Brain pericyte (primary cell): ENCODE results near the gene SLC24A5.

Source experiments
- DNase-seq: peaks from one replicate; pipeline ENCODE4 v3.0.0-alpha.2; 2012; ENCODE audit warnings: low read depth, low spot score

Gene SLC24A5

DNA sequence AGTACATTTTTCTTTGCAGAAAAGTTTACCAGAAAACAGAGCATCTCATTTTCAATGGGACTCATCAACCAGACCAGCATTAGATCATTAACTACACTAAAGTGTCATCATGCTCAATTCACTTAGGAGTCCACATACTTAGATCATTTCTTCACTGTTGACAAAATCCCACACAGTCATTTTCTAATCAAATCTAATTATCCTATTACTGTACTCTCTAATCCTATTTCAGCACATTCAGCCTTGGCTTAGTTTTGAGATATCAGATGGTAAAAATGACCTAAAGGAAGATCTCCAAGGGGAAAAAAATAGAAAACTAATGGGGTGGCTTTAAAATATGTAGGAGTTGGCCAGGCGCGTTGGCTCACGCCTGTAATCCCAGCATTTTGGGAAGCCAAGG is 65.5 kb downstream of the SLC24A5 start:
- DNase-seq = no peak

DNA sequence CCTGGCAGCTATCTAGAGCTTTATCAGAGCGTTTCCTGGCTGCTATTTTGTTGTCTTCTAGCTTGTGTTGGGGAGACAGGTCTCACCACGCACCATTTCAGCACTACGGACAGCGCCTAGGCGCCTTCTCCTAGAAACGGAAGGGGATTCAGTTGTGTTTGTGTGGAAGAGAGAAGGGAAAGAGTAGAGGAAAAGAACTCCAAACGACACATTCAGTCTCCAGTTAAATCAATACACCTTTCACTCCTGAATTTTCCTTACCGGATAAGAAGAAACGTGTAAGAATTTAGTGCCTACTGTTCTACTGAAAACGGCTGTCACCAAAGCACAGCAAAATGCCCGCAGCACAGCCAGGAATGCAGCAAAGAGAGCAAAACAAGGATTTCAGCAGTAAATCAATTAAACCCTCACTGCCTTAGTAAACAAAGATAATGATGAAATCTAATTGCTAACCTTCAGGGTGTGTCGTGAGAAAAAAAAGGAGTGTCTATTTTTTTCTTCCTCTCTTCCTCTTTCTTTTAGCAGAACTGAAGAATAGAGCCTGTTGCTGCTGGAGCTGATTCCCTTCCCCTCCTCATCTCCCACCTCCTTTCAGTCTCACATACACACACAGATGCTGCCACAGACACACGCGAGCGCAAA is 70.3 kb downstream of the SLC24A5 start:
- DNase-seq = peak; percentile 34

DNA sequence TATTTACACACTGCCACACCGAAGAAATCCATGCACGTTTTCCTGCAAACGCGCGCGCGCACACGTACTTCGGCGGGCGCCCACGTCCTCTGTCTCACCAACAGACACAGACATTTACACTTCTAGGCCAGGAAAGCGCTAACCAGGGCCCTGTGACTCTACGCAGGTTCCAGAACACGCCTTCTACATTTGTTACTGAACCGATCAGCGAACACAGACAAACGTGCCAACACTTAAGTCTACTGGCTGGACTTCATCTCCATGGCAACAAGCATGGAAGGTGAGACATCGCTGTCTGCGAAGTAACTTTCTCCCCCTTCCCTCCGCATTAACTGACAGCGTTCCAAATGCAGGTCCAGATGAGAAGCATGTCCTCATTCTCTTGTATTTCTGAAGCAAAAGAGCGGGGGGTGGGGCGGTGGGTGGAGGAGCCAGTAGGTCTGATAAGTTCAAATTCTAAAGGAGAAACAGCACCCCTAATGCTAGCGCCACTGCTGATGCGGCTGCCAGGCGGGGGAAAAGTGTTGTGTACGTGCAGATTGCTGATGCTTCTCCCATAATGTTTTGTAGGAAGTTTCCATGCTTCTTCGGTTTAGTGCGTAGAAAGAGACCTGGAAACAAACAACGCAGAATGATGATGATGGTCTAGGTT is 70.9 kb downstream of the SLC24A5 start, which contains the start of gene CTXN2:
CTXN2 (plus strand) TSS at position 92 of the 652 bp plus-strand sequence. CDS start 9,636 bp downstream, outside the sequence.
- no peak for DNase-seq
